NCI-H226 (cell line): ENCODE measurements around the gene ASB10.

Source experiments
- DNase-seq: peaks from one replicate; pipeline ENCODE4 v3.0.0-alpha.2; 2015

The ASB10 gene

DNA sequence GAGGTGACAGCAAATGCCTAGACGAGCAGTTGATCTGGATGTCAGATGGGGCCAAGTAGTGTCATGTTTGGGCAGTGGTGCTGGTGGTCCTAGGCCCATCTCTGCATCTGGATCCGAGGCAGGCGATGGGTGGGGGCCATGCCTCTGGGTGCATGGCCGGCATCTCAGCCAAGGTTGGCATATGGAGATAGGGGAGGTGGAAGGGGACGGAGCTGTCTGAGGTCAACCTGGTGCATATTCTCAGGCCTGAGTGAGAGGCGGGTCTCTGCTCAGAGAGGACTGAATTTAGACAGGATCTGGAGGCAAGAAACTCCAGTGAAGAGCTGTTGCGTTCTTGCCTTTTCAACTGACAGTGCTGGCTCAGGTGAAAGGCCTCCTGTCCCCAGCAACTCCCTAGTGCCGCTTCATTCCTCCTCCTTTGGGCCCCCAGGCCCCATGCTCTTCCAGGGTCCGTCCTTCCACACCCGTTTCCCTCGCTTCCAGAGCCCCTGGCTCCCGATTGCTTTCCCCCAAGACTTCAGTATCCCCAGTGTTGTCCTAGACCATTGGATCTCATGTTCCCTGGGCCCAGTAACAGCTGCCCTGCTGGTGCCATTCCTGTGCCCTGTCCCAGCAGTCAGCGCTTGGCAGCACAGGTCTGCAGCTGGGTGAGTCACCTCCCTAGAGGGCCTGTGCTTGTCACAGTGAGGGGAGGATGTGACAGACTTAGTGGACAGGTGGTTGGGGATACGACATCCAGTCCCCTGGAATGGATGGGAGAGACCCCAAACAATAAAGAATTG lies 52.1 kb downstream of the ASB10 start:
- DNase-seq = no peak

DNA sequence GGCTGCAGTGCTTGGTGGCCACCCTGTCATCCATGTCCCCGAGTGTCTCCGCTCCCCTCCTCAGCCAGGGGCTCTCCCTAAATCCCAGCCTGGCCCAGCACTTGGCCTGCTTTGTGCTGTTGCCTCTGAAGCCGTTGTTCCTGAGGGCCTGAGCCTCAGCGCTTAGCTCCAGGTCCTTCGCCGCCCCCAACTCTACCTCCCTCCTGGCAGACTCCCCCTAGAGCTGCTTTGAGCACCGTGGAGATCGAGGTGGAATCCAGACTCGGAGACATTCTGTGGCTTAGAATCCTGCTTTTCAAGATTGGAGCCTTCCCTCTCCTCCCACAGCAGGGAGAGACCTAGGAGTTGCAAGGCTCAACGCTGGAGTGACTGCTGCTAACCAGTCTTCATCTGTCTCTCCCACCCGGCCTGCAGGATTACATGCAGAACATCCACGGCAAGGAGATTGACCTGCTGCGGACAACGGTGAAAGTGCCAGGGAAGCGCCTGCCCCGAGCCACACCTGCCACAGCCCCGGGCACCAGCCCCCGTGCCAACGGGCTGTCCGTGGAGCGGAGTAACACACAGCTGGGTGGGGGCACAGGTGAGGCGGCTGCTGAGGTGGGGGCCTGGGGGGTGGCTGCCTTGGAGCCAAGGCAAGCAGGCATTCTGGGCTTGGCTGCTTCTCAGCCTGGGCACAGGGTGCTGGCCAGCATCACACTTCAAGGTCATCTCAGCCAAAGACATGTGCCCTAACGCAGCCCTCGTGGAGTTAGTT lies 52.9 kb downstream of the ASB10 start:
- DNase-seq = no peak

- DNase-seq = no peak
Observed at GRCh38 chr7:151133266-151133985, 53.6 kb downstream of the ASB10 start.

GRCh38 chr7:151132461-151133205 lies 54.4 kb downstream of the ASB10 start:
- no peak for DNase-seq

DNA sequence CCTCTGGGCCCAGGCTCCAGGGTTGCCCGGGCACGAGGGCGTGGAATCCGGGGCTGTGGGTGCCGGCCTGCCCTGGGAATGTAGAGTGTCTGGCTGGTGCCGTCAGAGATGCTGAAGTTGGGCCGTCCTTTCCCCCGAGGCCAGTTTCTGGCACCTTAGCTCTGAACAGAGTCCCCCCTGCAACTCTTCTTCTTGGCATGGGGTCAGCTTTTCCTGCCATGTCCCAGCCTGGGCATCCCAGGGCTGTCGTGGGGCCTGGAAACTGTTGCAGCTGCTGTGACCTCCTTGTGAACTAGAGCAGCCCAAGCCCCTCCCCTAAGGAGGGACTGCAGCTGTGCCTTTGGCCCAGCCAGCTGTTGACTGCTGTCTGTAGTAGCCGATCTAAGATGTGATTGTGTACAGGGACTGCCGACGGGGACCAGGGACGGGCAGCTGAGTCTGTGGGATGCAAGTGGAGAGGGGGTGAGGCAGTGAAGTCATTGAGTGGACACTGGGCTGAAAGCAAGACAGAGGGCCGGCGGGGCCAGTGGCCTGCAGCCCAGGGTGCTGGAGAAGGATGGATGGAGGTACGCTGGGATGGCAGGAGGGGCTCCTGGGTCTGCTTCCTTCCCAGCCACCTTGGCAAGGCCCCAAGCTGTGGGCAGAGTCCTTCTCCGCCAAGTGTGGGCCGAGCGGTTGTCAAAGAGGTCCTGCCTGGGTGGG lies 55.3 kb downstream of the ASB10 start:
- no peak for DNase-seq

DNA sequence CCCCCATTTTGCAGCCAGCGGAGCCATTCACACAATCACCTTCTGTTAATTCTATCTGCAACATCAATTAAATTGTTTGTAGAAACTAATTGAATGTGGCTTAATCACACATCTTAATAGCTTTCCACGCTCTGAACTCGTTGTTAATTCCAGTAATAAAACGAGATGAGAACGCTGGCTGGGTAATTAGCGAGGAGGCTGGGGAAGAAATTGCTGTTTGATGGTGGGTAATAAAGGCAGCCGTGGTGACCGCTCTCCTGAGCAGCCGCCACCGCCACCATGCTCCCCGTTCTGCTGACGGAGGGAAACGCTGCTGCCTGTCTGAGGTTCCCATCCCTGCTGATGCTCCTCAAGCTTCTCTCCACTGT lies 55.8 kb downstream of the ASB10 start:
- DNase-seq = no peak

GRCh38 chr7:151130741-151131157 lies 56.3 kb downstream of the ASB10 start:
- no peak for DNase-seq

GRCh38 chr7:151129960-151130591 lies 57.0 kb downstream of the ASB10 start:
- no peak for DNase-seq

- no peak for DNase-seq
Observed at GRCh38 chr7:151129117-151129959, 57.7 kb downstream of the ASB10 start.

DNA sequence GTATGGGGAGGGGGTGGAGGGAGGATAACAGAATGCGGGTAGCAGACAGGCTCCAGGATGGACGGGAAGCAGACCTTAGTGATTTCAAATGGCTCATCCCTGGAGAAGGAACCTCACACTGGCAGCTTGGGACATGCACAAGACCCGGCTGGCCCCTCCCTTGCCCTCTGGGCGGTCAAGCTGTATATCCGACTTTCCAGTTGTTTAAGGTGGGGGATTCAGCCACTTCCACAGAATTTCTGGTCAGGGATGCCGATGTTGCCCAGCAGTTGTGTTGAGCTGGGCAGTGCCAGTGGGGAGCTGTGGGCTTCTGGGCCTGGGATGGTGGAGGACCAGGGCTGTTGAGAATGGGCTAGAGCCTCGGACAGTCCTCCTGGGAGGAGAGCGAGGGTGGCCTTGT lies 58.3 kb downstream of the ASB10 start:
- DNase-seq = no peak

DNA sequence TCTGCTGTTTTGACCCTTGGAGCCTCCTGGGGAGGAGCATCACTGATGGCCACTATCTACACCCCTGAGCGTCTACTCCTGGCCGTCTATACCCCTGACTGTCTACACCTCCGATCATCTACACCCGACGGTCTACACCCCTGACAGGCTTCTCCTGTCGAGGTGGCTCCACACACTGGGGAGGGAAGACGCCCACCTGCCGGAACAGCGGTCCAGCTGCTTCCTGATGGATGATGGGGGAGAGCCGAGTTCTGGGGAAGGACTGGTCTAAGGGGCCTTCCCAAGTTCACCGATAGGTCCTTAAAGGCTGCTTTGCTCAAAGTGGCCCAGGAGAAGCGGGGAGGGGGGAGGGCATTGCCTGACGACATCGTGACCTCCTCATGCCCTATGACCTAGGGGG lies 58.9 kb downstream of the ASB10 start:
- no peak for DNase-seq

GRCh38 chr7:151126491-151127137 lies 60.4 kb downstream of the ASB10 start:
- no peak for DNase-seq

- DNase-seq = no peak
Observed at GRCh38 chr7:151125846-151126481, 61.1 kb downstream of the ASB10 start.
